ENCODE results near the gene PHYHIPL.
"Not testable (repeated sequence)": the region's sequence is repeated elsewhere in the genome, so short reads cannot be mapped to it uniquely, and the experiment has no call there.

The PHYHIPL gene

DNA sequence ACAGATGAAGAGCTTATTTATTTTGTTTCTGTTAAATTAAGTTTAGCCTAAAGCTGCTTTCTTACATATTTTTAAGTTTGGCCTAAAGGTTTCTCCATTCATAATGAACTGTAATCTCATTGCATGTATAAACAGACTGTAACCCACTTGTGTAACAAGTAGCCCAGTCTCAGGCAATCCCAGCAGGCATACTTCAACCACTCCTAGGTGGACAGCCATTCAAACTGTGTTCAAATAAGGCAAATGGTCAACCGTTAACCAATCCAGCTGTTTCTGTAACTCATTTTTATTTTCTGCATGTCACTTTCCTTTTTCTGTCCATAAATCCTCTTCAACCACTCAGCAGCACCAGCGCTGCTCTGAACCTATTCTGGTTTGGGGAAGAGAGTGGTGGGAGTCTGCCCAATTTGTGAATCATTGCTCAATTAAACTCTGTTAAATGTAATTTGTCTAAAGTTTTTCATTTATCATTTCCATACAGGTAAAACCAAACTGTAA is 35.9 kb downstream of the PHYHIPL start:
- DNase-seq = no peak

- no peak for DNase-seq
Observed at GRCh38 chr10:59214160-59214559, 37.7 kb downstream of the PHYHIPL start.

- DNase-seq = no peak
Observed at GRCh38 chr10:59216178-59216869, 39.9 kb downstream of the PHYHIPL start.

- DNase-seq = no peak
Observed at GRCh38 chr10:59222788-59223187, 46.3 kb downstream of the PHYHIPL start.

DNA sequence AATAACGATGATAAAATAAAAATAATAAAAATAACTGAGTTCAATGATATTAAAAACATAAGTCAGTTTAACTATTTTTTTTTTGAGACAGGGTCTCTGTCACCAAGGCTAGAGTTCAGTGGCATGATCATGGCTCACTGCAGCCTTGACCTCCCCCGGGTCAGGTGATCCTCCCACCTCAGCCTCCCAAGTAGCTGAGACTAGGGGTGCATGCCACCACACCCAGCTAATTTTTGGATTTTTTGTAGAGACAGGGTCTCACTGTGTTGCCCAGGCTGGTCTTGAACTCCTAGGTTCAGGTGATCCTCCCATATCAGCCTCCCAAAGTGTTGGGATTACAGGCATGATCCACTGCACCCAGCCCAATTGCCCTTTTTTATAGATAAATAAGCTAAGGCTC is 47.2 kb downstream of the PHYHIPL start:
- DNase-seq = not testable (repeated sequence)

- no peak for DNase-seq
Observed at GRCh38 chr10:59225211-59225610, 48.8 kb downstream of the PHYHIPL start.

- DNase-seq = no peak
Observed at GRCh38 chr10:59227136-59227673, 50.8 kb downstream of the PHYHIPL start.

DNA sequence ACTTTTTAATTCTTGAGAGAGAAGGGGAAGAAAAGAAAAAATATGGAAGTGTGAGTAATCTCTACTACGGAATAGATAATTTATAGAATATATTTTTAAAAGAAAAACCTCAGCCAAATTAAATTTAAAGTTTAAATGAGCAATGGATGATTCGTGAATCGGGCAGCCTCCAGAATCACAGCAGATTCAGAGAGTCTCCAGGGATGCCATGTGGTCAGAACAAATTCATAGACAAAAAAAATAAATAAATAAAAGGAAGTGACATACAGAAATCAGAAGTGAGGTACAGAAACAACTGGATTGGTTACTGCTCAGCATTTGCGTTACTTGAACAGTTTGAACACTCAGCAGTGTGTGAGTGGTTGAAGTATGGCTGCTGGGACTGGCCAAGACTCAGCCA is 53.0 kb downstream of the PHYHIPL start:
- no peak for DNase-seq

DNA sequence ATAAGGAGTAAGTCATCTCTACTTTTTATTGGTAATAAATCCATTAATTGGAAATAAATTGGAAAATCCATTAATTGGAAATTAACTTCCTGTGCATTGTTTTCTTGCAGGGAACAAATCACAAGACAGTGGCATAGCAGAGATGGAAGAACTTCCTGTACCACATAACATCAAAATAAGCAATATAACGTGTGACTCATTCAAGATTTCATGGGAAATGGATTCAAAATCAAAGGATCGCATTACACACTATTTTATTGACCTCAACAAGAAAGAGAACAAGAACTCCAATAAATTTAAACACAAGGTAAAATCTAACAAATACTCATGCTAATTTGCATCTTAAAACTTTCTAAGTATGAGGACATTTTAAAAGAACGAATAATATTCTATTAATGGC is 57.8 kb downstream of the PHYHIPL start:
- no peak for DNase-seq

DNA sequence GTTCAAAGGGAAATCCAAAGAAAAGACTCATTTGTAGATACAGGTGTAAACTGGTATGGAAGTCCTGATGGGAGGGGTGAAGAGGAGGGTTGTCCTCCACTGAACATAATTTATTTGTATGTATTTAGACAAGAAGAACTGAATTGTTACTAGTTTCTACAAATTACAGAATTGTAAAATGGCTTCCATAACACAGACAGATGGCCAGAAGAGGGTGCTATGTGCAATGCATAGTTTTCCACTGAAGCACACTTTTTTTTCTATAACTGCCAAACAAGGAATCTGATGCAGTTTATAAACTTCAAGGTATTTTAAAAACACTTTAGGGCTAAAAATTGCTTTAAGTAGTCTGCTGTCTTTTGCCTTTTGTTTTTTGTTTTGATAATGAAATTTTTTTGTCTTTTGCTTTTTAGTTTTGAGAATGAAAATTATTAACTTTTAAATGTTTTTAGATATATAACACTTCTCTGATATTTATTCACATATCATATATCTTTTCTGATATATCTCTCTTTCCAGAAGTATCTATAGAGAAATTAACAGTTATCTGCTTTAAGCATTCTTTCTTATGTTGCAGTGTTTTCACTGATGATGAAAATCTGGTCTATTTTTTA is 58.5 kb downstream of the PHYHIPL start:
- no peak for DNase-seq

DNA sequence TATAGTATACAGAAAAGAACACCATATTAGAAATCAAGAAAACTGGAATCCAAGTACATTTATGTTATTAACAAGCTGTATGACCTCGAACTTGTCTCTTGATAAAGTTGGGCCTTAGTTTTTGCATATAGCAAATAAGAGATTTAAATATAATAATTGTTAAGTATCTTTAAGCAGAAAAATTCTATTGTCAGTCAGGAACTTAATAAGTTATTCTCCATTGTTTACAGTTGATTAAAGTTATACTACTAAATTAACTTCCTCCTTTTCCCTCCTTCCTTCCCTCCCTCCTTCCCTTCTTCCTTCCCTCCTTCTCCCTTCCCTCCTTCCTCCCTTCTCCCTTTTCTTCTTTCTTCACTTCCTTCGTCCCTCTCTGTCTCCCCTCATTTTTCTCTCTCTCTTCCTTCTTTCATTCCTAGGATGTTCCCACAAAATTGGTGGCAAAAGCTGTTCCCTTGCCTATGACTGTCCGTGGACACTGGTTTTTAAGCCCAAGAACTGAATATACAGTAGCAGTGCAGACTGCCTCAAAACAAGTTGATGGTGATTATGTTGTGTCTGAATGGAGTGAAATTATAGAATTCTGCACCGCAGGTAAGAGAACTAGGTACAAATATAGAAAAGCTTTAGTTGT is 59.7 kb downstream of the PHYHIPL start:
- no peak for DNase-seq

GRCh38 chr10:59237775-59238174 is 61.3 kb downstream of the PHYHIPL start:
- no peak for DNase-seq

DNA sequence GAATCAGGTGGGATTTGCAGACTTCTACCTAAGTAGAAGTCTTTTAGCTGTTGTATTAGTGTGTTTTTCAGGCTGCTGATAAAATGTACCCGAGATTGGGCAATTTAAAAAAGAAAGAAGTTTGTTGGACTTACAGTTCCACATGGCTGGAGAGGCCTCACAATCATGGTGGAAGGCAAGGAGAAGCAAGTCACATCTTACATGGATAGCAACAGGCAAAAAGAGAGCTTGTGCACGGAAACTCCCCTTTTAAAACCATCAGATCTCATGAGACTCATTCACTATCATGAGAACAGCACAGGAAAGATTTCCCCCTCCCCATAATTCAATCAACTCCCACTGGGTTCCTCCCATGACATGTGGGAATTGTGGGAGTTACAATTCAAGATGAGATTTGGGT is 62.7 kb downstream of the PHYHIPL start:
- not testable (repeated sequence) for DNase-seq

DNA sequence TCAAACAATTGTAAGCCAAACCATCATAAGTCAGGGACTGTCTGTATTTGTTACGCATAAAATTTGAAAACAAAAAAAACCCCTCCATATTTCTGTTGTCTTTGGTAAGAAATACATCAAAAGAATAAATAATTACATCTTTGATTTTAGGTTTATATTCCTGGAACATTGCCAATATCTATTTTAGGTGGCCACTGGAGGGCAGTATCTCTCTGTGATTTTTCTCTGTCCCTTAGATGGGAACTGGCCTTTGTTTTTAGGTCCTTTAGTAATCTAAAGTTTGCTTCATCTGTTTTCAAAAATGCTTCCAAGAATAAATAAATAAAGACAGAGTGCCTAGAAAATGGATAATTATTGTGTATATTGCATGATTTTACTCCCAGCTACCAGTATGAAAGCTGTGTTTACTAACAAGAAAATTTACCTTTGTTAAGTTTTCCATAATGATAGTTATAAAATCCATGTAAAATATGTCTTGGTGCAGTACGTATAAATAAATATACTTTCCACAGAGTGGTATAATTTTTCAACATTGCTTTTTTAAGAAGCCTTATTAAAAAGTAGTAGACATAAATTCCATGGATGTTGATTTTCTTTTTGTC is 64.2 kb downstream of the PHYHIPL start:
- no peak for DNase-seq

DNA sequence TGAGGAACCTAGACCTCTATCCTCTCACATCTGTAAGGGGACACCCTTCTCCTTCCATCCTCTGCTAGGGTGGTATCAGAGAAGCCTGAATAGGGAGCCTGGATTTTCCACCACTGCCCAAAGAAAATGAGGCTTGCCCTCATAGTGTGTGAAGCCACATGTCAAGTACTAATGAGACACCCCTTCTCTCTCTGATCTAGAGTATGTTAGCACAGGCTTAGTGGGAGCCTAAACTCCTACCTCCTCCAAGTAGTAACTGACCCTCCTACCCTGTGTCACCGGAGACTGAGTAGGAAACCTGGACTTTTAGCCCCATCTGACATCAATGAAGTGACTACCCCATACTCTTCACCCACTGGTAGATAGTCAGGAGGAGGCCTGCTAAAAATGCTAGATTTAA is 65.6 kb downstream of the PHYHIPL start:
- DNase-seq = no peak

GRCh38 chr10:59242991-59243390 is 66.5 kb downstream of the PHYHIPL start:
- DNase-seq = no peak

- no peak for DNase-seq
Observed at GRCh38 chr10:59243611-59244195, 67.3 kb downstream of the PHYHIPL start.

DNA sequence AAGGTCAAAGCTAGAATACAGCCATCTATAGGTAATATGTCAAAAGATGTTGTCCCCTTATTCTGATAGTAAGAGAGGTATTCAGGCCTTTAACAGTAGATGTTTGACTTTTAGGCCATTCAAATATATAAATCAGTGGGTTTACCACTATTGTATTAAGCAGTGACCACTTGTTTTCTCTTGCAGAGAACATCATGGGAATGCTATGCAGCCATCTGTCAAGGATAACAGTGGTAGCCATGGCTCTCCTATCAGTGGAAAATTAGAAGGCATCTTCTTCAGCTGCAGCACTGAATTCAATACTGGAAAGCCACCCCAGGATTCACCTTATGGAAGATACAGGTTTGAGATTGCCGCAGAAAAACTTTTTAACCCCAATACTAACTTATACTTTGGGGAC is 68.4 kb downstream of the PHYHIPL start:
- DNase-seq = no peak

GRCh38 chr10:59245686-59246085 is 69.2 kb downstream of the PHYHIPL start:
- DNase-seq = no peak

- DNase-seq = no peak
Observed at GRCh38 chr10:59252491-59252890, 76.0 kb downstream of the PHYHIPL start.

GRCh38 chr10:59255463-59255862 is 79.0 kb downstream of the PHYHIPL start:
- DNase-seq = no peak

DNA sequence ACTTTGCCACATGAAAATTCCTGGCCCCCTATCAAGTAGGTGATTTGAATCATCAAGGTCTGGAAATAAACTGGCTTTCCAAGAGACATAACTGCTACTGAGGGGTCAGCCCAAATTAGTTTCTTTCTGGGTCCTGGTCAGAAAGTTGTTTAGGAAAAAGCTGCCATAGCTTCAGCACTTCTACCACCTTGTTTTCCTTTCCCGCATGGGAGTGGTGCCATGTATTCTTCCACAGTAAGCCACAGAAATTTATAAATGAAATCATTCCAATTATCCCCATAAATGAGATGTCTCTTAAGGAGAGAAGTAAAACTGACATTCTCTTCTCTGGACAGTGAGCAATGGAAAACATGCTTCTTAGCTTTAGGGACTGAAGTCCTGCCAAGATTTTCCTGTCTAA is 80.8 kb downstream of the PHYHIPL start:
- DNase-seq = no peak

DNA sequence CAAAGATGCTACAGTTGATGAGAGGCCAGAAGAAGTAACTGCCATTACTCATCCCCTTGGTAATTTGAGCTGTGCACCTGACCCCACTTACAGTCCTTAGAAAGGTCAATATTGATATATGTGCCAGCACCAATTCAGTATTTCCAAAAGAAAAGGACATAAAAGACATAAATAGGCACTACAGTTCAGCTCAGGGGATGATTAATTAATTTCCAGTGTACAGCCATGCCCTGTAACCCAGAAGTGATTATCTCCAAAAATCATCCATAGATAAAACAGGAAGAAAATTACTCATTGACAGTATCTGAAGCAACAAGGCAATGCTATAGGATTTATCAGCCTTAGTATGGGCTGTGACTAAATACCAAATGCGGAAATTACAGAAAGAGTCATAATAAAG is 82.4 kb downstream of the PHYHIPL start:
- no peak for DNase-seq
